NCI-H526 (cell line): ENCODE measurements around the gene KLHL3.
"Not testable (repeated sequence)": the region's sequence is repeated elsewhere in the genome, so short reads cannot be mapped to it uniquely, and the experiment has no call there.

Experiments used
- DNase-seq, 2 experiments: peaks; one replicate each; lab custom pipeline; 2025; lab: John Stamatoyannopoulos, UW

KLHL3 gene

DNA sequence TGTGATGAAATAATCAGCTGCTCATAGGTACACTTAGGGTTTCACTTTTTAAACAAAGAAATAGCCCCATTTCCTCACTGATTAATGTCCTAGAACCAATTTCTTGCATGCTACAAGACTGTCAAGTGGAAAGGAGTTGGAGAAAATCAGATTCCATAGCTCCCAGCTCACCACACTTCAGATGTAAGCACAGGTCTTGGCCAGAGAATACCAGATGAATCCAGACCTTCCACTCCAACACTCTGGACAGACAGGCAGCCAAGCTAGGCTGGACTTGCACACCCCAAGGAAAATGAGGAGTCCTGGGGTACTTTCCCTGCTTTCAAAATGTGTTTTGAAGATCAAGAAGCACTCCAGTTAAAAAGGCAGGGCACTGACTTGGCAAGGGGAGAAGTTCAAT lies 68.5 kb downstream of the KLHL3 start:
- no peak for DNase-seq

DNA sequence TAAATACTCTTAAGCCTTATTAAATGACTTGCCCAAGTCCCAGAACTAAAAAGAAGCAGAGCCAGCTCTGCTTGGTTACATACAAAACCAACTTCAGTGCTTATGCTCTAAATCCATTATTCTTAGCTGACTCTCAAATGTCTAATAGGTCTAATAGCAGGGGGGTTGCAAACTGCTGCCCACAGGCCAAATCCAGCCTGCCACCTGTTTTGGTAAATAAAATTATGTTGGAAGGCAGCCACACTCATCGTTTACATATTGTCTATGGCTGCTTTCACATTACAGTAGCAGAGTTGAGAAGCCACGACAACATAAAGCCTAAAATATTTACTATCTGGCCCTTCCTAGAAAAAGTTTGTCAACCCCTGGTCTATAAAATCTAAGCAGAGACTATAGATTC lies 69.0 kb downstream of the KLHL3 start:
- no peak for DNase-seq

DNA sequence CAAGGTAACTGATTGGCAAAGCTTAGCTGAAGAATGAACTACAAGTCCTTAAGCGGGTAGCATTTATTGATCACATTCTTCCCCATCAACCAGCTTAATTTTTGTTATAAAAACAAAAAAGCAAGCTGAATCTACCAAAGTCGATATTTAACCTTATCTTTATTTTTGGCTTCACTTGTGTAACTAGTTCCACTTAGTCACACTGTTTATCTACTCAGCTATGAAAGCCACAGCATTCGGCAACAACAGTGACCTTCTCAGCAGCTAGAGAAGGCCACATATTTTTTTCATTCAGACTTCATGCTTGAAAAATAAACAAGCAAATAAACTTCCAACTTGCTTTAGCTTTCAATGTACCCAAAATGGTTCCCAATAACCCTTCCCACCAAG lies 69.4 kb downstream of the KLHL3 start:
- no peak for DNase-seq

DNA sequence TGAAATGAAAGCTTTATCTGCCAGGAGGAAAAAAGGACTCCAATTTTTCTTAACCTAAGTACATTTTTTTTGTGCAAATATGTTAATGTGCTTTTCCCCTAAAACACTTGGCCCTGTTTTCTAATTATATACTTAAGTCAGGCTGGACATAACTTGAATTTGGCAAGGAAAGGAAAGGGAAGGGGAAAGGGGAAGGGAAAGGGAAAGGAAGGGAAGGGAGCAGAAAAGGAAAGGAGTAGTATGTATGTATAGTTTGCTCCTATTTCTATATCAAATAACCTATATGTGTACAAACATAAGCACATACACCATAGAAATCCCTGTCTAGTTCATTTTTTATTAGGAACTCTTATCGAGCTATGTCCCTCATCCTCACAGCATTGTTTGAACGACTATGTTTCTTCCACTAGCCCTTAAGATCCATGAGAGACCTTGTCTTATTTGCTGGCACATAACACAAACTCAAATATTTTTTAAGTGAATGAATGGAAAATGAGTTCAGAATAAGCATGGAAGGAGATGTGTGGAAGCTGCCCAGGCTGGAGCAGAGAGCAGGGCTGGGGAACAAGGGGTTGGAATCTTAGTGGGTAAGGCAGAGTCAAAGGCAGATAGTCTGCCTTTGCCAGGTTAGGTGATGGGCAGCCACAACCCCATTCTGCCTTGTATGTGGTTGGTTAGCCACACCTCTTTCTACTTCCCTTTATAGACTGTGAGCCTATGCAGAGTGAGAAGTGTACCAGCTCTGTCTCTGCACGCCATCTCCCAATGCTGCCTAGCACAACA lies 70.0 kb downstream of the KLHL3 start:
- peak in 1 of 2 experiments; percentile 6 for DNase-seq

DNA sequence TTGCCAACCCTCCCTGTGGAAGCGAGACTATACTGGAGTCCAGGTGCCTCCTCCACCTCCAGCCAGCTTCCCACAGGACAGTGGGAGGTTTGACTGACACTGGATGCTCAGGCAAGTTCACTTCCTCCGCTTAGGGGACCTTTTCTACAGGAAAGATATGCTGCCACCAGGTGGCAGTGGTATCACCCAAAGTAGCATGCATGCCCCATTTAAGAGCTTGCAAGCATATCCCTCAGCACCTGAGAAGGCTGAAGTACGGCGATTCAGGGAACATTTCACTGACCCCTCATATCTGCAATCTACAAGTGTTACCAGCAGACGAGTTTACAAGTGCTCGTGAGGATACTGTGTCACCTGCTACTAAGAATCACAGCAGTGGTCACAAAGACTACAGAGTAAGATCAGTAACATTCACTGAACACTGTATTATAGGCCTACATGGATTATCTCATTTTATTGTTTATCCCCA lies 75.5 kb downstream of the KLHL3 start:
- DNase-seq = peak; percentile 80 to 91

DNA sequence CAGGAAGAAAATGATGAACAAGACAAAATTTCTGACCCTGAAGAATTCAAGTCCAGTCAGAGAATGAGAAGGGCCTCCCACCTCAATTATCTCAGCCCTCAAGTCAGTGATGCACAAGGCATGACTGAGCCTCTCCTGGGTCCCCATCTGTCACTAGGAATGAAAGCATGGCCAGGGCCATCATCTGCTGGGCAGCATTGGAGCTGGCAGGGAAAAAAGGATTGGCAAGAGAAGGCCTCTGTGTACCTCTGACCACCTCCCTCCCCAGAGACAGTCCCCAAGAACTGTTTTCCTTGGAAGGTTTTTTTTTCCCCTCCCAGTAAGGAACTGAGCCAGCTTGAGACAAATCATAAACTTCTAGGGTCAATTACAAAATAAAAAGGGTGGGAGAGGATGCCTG lies 76.7 kb downstream of the KLHL3 start:
- DNase-seq = no peak

DNA sequence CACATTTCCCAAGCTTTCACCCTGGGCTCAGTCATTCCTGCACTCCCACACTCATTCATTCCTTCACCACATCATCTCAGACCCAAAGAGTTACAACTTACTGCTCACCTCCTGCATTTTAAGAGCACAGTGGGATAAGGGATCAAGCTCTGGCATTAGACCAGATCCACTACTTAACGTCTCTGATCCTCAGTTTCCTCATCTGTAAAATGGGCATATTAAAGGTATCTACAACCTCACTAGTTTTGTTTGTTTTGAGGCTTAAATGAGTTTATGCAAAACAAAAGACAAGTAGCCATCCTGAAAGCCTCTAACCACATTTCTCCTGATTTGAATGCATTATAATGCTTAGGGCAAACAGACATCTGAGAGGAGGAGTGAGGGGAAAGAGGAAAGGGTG lies 77.6 kb downstream of the KLHL3 start:
- peak; percentile 88 to 89 for DNase-seq

DNA sequence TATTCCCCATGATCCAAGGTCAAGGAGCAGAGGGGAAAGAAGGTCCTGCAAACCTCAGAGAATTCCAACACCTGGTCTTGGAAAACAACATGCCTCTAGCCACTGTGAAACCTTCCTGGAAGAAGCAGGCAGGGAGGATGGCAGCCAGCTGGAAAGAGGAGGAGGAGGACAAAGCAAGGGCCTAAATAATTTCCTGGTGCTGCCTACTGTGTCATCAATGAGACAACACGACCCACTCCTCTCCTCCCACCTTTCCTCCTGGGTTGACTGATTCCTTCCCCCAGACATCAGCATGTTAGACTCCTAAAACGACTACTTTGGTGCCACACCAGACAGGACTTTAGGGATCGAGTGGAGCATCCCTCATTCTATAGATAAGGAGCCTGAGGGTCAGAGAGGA lies 78.8 kb downstream of the KLHL3 start:
- no peak for DNase-seq

DNA sequence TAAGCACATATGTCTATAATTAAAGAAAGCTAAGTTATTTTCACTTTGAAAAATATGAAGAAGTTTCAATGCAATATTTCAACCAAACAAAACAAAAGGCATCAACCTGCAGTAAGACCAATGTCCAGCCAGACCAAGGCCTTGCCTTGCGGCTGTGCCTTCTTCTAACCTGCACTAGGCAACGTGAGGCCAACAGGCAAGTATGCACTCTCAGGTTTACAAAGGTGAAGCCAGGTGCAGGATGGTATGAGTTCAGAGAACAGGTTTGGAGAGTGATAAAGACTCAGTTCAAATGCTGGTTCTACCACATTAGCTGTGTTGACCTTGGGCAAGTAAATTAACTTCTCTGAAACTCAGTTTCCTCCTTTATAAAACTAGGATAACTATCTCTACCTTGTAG lies 79.3 kb downstream of the KLHL3 start:
- peak in 1 of 2 experiments; percentile 3 for DNase-seq

DNA sequence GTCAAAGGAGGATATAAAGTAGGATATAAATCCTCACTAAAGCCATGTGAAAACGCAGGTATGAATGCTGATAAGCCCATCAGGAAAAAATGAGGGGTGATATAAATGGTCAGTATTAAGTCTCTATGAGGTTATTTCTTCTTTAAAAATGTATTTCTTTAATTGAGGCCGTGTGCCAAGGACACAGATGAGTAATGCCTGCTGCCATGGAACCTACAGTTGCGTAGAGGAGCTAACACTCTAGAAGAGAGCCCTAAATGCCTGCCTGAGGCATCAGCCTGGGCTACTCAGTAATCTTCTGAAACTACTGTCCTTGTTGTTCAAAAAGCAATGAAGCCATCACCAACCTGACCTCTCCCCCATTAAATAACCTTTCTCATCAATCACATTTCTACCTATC lies 84.9 kb downstream of the KLHL3 start:
- no peak for DNase-seq

DNA sequence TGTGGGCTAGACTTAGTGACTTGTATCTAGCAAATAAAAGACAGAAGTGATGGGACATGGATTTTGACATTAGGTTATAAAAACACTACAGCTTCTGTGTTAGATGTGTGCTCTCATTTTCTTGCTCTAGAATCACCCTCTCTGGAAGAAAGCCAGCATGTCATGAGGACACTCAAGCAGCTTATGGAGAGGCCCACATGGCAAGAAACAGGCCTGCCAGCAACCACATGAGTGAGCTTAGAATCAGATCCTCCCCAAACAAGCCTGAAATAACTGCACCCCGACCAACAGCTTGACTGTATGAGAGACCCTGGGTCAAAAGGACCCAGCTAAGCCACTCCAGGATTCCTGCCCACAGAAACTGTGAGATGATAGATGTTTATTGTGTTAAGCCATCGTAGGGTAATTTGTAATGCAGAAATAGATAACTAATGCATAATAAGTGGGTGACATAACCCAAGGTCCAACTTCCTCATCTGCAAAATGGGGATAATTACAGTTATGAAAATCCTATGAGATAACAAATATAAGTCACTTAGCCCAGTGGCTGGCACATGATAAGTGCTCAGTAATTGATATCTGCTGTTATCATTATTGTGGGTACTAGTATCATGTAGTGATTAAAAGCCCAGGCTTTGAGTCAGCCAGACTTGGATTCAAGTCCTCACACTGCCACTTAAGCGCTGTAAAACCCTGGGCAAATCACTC lies 86.5 kb downstream of the KLHL3 start:
- DNase-seq = no peak

DNA sequence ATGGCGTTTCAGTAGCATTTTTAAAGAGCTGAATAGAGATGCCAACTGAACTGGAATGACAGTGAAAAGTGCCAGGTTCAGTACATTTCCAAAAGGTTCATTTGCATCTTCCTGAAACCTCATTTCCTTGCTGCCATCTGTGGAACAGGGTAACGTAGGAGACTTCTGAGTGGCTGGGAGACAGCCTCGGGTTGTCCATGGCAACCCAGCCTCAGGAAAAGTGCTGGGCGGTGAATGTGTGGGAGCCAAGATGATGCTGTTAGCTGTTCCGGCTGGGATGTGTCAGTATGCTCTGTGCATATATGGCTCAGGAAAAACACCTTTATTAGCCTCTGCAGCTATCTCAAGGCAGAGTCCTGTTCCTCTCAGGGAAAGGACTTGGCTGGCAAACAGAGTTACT lies 87.5 kb downstream of the KLHL3 start:
- peak in 1 of 2 experiments; percentile 25 for DNase-seq

DNA sequence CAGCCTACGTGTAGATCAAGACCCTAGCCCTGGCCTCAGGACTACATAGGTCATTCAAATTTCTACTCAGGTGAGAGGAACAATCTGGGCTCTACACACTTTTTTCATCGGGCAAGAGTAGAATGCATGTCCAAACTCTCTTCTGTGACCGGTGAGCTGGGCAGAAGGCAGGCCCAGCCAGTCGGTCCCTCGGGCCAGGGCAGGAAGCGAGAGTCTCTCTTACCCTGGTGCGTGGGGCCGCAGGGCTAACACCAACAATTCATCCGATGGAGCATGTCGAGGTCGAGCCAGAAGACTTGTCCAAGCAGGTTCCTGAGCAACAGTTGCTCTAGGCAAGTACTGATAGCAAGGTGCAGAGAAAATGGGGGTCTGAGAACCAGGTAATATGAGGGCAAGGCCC lies 88.5 kb downstream of the KLHL3 start:
- DNase-seq = no peak

DNA sequence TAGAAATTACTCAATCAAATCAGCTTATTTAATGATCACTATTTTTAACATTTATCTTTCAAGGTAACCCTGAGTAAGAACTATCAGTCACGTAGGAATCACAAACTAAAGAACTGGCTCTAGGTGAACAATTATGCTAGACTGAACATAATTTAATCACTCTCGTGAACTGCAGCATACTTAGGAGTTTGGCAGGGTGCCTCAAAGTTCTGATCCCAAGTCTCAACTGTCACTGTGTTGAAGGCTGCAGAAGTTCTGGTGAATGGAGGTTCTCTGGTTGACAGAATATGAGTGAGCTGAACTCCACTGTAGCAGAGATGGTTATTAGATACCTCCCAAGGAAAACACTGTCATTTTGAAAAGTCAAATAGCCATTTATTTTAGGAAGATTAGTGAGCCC lies 89.1 kb downstream of the KLHL3 start:
- no peak for DNase-seq

DNA sequence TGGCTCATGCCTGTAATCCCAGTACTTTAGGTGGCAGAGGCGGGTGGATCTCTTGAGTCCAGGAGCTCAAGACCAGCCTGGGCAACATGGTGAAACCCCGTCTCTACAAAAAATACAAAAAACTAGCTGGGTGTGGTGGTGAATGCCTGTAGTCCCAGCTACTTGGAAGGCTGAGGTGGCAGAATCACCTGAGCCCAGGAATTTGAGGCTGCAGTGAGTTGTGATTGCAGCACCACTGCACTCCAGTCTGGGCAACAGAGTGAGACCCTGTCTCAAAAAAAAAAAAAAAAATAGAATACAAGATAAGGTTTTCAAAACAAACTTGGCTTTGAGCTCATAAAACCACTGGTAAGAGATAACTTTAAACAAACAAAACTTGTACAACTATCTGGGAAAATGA lies 92.8 kb downstream of the KLHL3 start:
- DNase-seq = not testable (repeated sequence)

DNA sequence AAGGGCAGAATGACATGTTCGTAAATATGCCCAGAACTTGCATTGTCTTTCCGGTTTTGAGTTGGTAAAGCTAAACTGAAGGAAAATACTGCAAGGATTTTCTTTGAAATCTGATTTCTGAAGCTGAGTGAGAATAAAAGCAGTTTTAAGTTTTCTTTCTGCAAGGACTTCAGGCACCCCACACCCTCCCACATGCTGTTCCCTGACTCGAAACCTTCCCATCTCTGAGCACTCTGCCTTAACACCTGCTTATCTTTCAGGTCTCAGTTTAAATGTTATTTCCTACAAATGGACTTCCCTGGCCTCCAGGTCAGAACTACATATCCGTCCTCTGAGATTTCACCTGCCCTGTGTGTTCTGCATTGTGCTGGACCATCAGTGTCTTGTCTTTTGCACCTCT lies 93.8 kb downstream of the KLHL3 start:
- DNase-seq = no peak

DNA sequence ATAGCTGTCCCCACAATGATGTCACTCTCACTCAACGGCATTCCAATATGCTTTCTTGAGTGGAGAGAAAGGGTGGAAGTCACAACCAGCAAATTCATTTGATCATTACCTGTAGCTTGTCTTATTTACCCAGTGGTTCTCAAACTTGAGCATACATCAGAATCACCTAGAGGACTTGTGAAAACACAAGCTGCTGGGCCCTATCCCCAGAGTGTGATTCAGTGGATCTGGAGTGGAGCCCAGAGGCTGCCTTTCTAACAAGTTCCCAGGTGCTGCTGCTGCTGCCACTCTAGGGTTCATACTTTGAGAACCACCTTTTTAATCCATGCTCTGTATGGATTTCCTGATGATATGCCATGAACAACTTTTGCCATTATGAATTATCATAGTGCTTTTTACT lies 94.7 kb downstream of the KLHL3 start:
- DNase-seq = no peak

DNA sequence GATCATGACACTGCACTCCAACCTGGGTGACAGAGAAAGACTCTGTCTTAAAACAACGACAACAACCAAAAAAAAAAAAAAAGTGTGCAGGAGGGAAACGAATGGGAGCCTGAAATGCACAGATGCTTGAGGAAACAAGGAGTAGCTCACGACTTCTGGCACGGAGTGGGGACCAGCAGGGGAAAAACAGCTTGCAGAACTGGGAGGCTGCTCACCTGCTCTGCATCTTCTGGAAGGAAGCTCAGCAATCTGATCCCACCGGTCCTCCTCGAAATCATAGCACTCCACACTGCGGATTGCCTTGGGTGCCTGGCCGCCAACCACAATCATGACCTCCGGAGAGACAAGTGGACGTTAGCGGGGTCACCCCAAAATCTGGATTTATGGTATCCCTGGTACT lies 96.2 kb downstream of the KLHL3 start:
- DNase-seq = no peak

DNA sequence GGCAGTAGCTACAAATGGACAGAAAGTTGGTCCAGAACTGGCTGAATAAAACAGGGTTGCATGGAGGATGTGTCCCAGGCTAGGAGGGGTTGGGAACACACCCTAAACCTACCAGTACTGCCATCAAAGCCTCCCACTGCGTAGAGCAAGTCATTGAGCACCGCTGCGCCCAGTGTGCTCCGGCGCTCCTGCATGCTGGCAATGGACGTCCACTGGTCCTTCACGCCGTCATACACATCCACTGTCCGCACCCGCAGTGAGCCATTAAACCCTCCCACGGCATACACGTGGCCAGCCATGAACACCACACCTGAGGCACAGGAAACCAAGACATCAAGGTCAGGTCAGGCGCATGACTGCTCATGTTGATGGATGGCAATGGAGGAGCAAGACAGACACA lies 97.0 kb downstream of the KLHL3 start:
- no peak for DNase-seq

DNA sequence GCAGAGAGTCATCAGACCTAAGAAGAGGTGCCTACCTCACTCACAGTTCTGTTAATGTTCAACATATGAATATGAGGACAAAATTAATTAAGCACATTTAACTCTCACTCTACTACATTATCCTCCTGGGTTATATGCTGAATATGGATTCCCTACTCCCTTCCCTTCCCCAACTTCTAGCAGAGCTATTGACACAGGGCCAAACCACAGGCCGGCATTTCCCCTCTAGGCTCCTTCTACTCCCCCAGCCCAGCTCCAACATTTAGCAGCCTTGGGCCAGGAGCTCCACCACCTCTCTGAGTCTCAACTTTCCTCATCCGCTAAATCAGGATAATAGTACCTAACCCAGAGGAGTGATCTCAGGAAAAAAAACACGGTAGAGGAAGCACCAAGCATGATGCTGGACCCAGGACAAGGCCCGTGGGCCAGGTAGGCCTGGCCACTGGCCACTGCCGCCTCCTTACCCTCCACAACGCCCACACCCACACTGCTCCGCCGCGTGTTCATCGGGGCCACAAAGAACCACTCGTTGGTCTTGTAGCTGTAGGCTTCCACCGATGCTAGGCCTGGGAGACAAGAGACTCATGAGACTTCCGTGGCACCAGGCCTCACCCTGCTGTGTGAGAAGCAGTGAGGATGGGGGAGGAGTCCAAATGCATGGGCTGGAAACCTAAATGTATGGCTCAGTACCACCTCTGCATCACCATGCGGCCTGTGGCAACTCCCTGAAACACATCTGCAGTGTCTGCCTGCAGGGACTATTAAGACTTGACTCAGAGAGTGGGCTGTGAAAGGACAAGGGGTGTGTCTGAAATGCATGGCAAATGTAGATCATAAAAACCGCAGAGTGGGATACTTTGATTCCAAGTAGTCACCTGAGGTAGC lies 98.8 kb downstream of the KLHL3 start:
- DNase-seq = no peak

DNA sequence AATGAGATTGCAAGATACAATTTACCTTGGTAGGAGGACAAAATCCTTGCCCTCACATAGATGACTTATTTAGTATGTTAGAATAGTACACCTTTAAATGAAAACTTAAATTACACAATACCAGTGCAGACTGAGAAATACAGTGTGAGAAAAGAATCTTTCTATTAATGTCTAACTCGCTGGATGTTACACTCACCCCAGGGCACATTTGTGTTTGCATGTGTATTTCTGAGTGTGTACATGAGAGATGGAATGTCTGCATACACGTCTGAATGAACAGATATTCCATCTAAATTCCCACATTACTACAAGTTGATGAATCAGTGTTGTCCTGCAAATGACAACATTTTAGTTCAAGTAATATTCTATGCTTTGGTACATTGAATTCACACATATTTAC lies 99.8 kb downstream of the KLHL3 start:
- no peak for DNase-seq

DNA sequence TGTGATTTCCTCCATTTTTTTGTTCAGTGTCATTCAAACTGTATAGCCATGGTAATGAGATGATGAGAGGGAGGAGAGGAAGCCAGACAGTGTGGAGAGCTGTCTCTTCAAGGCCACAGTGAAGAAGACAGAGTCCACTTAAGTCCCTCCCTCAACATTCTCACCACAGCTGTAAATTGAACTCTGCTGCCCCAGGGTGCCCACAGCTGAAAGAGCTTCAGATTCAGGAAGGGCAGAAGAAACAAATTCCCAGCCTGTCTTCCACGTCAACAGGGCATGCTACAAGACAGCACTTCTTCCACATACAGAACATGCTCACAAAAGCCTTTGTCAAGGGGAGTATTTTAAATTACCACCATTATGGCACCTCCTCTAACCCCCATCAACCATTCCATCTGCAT lies 100.4 kb downstream of the KLHL3 start:
- DNase-seq = no peak

DNA sequence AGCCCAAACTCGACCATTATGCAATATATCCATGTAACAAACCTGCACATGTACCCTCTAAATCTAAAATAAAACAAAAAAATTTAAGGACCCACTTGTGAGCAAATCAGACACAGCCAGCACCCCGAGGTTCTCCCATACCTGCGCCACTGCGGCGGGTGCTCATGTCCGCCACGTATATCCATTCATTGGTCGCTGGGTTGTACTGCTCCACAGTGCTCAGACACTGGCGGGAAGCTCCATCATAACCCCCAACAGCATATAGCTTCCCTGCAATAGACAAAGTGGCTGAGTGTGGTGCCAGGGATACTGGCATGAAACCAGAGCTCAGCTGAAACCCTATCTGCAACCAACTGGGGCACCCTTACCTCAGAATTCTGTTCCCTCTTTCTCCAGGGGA lies 102.0 kb downstream of the KLHL3 start:
- no peak for DNase-seq
